Measurements from ENCODE around the gene ZNF583.

The ZNF583 gene

GRCh38 chr19:56403764-56404704, at the start of gene ZNF583:
Gene ZNF583, plus strand, starts transcription at chr19:56404332. Its CDS starts 2,783 bp downstream, at chr19:56407115.
- DNase-seq: peak; percentile 92

DNA sequence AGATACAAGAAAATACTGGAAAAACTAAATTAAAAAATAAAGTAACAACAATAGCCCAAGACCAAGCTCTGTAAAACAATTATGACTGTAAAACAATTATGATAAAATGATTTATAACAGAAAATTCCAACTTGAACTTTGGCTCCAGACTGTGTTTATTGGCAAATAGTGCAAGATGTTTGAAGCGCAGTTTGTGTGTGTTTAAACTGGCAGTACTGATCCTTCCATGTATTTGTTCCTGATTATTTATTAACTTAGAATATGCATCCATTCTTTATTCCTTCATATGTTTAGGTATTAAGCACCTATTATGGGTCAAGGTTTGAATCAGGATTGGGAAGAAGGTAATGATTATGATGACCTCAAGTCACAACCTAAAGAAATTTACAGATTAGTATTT, 48.6 kb upstream of the ZNF583 start:
- DNase-seq: no peak

DNA sequence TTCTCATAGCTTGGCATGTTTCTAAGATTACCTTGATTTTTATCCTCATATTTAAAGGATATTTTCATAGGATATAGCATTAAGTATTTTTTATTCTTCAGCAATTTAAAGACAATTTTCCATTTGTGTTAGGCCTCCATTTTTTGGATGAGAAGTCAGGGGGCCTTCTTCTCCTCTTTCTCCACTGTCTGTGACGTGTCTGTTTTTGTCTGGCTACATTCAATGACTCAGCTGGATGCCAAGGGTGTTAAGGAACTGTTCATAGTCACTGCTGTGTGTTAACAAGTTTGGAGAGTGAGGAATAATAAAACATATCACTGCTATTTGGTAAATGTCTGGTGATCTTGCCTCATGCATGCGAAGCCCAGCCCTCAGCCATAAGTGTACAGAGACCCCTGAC, 47.2 kb upstream of the ZNF583 start:
- no peak for DNase-seq

DNA sequence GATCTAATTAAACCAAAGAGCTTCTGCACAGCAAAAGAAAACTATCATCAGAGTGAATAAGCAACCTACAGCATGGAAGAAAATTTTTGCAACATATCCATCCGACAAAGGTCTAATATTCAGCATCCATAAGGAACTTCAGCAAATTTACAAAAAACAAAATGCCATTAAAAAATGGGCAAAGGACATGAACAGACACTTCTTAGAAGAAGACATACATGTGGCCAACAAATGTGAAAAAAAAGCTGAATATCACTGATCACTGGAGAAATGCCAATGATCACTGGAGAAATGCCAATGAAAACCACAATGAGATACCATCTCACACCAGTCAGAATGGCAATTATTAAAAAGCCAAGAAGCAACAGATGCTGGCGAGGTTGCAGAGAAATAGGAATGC, 43.3 kb upstream of the ZNF583 start:
- no peak for DNase-seq

DNA sequence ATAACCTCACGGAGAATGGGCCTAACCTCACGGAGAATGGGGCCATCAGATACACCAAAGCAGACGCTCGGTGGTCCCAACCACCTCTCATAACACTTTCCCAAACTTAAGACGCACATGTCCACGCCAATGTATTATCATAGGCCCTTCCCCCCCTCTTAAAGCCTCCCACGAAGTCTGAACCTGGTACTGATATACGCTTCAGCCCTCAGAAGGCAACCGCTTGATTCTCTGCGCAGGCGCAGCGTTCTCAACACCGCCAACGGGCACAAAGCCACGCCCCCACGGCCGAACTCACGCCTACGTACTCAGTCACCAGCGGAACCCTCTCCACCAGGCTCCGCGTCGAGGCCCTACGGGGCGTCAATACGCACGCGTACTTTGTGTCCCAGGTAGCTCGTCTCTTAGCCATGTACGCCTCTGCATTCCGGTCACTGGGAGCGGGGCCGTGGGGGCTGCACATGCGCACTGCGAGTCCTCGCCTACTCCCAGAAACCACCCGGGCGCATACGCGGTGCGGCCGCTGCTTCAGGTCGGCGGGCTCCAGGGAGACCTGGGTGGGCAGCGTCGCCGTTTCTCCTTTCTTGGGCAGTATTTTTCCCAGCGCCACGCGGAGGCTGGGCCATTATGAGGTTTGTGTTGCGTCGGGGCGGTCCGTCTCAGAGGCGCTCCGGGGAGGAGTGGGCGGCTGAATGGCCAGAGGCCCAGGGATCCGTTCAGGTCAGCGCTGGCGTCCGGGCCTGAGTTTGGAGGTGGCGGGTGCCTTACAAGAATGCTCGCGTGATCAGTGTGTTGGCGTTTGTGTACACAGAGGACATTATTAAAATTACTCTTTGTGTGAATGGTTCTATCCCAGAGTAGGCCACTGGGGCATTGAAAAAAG, 36.1 kb upstream of the ZNF583 start:
- DNase-seq: peak; percentile 88

GRCh38 chr19:56369886-56370676, 34.1 kb upstream of the ZNF583 start:
- no peak for DNase-seq

DNA sequence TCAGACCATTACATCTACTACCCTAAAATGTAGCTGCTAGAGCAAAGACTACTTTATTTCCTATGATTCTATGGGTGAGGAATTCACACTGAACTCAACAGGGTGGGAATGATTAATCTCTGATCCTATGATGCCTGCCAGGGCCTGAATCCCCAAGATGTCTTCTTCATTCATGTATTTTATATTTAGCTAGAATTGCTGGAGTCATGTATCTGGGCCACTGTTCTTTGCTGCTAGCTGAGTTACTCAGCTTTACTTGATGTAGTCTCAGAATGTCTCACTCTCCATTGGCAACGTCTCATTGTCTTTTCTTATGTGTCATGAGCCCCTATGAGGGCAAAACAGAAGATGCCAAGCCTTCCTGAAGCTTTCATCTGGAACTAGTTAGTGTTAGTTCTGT, 31.9 kb upstream of the ZNF583 start:
- no peak for DNase-seq

- no peak for DNase-seq
Measured at GRCh38 chr19:56377105-56377924, 26.8 kb upstream of the ZNF583 start.

DNA sequence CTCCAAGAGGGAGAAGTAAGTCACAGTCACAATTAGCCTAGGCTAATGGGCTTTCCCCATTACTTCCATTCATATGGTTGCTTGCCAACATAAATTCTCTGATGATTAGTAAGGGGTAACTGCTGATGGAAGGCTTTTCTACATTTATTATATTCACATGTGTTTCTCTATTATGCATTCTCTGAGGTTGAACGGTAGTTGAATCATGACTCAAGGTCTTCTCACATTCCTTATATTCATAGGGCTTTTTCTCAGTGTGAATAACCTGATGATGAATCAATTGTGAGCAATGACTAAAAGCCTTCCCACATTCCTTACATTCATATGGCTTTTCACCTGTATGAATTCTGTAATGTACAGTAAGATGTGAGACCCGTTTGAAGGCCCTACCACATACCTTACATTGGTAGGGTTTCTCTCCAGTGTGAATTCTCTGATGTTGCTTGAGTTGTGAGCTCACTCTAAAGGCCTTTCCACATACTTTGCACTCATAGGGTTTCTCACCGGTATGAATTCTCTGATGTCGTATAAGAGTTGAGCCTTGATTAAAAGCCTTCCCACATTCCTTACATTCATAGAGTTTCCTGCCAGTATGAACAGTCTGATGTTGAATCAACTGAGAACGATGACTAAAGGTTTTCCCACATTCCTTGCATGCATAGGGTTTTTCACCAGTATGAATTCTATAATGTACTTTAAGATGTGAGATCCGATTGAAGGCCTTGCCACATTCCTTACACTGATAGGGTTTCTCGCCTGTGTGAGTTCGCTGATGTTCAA, 20.1 kb upstream of the ZNF583 start:
- DNase-seq: no peak

DNA sequence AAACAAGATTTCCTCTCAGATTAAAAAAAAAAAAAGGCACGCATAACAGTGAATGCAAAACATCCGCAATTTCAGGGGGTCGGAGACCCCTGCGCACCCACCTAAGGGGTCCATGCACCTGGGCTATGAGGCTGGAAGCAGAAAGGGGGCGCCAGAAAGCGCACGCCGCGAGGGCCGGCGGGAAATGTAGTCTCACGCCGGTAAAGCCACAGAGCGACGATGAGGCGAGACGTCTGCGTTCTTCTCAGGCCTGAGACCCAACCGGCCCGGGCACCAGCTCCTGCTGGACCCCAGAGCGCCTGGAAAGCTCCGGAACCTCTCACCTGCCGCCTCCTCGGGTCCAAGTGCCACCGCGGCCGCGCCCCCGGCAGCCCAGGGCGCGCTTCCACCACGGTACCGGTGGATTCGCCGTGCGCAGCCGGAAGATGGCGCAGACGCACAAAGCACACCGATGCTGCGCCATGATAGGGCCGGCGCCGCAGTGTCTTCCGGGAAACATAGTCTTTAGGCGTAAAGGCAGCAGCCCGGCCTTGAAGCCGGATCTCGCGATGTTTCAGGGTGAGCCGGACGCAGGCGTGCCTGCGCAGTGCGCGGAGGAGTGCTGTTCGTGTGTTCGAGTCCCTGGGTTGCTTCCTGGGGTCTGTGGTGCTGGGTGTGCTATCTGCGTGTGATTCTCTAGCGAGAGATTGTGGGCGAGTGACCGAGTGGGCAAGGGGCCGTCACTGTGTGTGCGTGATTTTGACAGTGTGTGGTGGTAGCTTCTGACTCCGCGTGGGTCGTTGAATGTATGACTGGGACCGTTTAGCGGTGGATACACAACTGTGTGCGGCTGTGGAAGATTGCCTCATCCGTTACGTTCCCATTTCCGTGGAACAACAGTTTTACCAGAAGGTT, 10.8 kb upstream of the ZNF583 start, which contains the start of gene ZNF582:
Gene ZNF582 (minus strand): TSS at position 416 of the 894 bp plus-strand sequence. CDS start 1,782 bp downstream, outside the sequence.
- DNase-seq: peak; percentile 93

DNA sequence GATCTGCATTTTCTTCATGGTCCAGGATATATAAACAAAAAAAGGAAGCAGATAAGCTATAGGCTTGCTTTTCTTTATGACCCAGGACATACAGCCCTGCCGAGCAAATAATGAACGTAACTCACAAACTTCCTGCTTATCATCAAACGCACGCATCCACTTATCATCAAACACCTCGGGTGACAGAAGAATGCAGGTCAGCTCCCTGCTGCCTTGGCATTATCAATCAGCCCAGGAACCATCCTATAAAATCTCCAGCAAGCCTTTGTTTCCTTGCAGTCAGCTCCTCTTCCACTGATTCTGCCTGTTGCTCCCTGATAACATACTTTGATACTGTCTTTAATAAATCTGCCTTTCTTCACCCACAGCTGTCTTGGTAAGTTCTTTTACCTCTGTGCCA, 5.3 kb upstream of the ZNF583 start:
- DNase-seq: no peak

GRCh38 chr19:56400485-56400884, 3.6 kb upstream of the ZNF583 start:
- no peak for DNase-seq

DNA sequence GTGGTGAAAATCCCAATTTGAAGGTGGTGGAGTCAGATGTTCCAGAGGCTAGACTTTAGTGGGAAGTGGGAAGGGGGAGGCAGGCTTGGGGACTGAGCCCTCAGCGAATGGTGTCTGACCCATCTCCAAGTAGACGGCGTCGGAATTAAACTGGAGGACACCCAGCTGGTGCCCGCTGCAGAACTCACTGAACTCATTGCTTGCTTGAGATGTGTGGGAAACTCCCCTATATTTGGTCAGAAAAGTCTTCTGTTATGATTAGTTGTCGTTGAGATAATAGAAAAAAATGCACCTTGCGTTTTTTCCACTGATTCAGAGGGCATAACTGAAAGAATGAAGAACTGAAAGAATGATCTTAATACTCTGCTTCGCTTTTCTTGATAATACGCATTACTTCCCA, 871 bp upstream of the ZNF583 start:
- peak; percentile 20 for DNase-seq

DNA sequence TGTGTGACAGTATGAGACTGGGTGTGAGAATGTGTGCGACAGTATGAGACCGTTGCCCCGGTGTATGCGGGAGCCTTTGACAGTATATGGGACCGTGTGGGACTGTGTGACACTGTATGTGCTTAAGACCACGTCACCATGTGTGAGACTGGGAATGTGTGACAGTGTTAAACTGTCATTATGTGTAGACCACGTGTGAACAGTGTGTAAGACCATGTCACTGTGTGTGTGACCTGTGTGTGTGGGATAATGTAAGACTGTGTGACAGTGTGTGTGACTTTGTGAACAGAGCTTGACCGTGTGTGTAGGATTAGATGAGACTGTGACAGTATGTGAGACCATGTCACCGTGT, 549 bp downstream of the ZNF583 start:
- peak; percentile 8 for DNase-seq

GRCh38 chr19:56405062-56405461, 930 bp downstream of the ZNF583 start:
- DNase-seq: peak; percentile 10

DNA sequence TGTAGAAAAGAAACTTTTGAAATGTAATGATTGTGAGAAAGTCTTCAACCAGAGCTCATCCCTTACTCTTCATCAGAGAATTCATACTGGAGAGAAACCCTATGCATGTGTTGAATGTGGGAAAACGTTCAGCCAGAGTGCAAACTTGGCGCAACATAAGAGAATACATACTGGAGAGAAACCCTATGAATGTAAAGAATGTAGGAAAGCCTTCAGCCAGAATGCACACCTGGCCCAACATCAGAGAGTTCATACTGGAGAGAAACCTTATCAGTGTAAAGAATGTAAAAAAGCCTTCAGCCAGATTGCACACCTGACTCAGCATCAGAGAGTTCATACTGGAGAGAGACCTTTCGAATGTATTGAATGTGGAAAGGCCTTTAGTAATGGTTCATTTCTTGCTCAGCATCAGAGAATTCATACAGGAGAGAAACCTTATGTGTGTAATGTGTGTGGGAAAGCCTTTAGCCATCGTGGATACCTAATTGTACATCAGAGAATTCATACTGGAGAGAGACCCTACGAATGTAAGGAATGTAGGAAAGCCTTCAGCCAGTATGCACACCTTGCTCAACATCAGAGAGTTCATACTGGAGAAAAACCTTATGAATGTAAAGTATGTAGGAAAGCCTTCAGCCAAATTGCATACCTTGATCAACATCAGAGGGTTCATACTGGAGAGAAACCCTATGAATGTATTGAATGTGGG, 19.3 kb downstream of the ZNF583 start:
- DNase-seq: no peak

GRCh38 chr19:56423985-56424353, 19.8 kb downstream of the ZNF583 start:
- DNase-seq: no peak

DNA sequence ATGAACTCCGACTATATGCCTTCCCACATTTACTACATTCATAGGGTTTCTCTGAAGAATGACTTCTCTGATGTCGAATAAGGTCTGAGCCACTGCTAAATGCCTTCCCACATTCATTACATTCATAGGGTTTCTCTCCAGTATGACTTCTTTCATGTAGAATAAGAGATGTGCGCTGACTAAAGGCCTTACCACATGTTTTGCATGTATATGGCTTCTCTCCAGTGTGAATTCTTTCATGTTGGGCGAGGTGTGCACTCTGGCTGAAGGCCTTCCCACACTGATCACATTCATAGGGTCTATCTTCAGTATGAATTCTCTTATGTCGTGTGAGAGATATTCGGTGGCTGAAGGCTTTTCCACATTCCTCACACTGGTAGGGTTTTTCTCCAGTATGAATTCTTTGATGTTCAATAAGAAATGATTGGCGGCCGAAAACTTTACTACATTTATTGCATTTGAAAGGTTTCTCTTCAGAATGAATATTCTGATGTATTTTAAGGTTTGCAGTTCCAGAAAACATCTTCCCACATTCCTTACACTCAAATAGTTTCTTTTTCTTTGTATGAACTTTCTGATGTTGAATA, 37.2 kb downstream of the ZNF583 start:
- no peak for DNase-seq

DNA sequence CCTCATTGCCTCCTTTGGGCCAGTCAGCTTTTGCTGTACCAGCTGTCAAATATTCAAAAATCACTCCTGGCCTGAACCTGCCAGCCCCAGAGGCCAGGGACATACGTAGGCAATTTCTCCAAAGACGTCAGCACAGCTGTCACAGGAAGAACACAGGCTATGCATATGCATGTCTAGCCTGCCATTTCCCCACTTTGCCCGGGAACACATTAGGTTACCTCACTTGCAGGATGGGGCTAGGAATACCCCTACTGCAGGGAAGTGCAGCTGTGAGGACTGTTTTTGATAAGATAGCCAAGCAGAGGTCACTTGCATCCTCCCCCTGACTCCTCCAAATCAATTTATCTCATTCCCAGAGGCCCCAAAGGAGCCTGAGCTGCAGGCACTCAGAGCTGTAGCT, 70.2 kb downstream of the ZNF583 start:
- DNase-seq: no peak
